ENCODE results near the gene PRKAR1B.

DNA sequence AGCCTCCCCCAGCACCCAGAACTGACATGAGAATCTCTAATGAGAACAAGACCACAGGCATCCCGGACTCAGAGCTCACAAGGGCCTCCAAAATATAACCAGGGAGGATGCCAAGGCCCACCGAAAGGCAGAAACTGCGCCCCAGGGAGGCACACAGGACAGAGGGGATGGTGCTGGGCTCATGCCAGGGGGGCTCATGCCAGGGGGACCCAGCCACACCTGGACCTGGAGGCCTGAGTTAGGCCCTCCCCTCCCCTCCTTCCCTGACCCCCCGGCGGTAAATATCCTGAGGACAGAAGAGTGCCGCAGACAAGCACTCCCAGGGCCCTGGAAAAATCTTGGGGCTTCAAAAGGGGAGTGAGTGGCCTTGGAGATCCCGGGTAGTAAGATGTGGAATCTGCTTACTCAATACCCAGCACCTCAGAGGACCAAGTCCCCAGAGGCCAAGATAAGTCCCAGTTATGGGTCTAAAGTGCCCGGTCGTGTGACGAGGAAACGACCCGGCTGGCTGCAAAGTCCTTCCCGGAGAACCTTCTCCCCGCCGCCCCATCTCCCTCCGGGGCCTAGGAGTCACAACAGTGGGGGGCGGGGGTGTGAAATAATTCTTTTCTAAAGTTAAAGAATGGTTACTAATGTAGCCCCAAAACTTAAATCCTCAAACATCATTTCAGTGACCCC is 219.3 kb downstream of the PRKAR1B start:
- TF ChIP-seq, protein P1, sequence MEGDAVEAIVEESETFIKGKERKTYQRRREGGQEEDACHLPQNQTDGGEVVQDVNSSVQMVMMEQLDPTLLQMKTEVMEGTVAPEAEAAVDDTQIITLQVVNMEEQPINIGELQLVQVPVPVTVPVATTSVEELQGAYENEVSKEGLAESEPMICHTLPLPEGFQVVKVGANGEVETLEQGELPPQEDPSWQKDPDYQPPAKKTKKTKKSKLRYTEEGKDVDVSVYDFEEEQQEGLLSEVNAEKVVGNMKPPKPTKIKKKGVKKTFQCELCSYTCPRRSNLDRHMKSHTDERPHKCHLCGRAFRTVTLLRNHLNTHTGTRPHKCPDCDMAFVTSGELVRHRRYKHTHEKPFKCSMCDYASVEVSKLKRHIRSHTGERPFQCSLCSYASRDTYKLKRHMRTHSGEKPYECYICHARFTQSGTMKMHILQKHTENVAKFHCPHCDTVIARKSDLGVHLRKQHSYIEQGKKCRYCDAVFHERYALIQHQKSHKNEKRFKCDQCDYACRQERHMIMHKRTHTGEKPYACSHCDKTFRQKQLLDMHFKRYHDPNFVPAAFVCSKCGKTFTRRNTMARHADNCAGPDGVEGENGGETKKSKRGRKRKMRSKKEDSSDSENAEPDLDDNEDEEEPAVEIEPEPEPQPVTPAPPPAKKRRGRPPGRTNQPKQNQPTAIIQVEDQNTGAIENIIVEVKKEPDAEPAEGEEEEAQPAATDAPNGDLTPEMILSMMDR (conservative IDR thresholded peaks at IDR 0.05): no peak
- no peak for TF ChIP-seq EZH2 (IDR thresholded peaks at IDR 0.05; ENCODE audit: low read depth)

Data from PC-9 (cell line).